Activated CD4-positive, alpha-beta T cell treated with anti-CD3 and anti-CD28 coated beads, Interleukin-2, amount 50 U/mL, for 48 hours (primary cell): ENCODE measurements around the gene VDAC1.
"Not testable (repeated sequence)": the region's sequence is repeated elsewhere in the genome, so short reads cannot be mapped to it uniquely, and the experiment has no call there.

Experiments used
- DNase-seq, 2 experiments: peaks; one replicate each; pipeline ENCODE4 v3.0.0-alpha.2; 2020

VDAC1 gene

GRCh38 chr5:134004626-134005416 lies at the start of gene VDAC1:
VDAC1 (minus strand) TSS chr5:134004975; CDS start chr5:133993012, 11,963 bp downstream.
- peak; percentile 83 to 85 for DNase-seq

- DNase-seq, result no peak
Observed at GRCh38 chr5:134053840-134054338, 49.1 kb upstream of the VDAC1 start.

GRCh38 chr5:134053314-134053839 lies 48.6 kb upstream of the VDAC1 start:
- no peak for DNase-seq

GRCh38 chr5:134051305-134051704 lies 46.5 kb upstream of the VDAC1 start:
- DNase-seq, result no peak

GRCh38 chr5:134048864-134049263 lies 44.1 kb upstream of the VDAC1 start:
- DNase-seq, result no peak

- DNase-seq, result no peak
Observed at GRCh38 chr5:134047687-134048056, 42.9 kb upstream of the VDAC1 start.

GRCh38 chr5:134046801-134047686 lies 42.3 kb upstream of the VDAC1 start:
- no peak for DNase-seq

- no peak for DNase-seq
Observed at GRCh38 chr5:134046330-134046729, 41.6 kb upstream of the VDAC1 start.

GRCh38 chr5:134043793-134044792 lies 39.3 kb upstream of the VDAC1 start:
- DNase-seq, result no peak

- no peak for DNase-seq
Observed at GRCh38 chr5:134041570-134042411, 37.0 kb upstream of the VDAC1 start.

GRCh38 chr5:134038138-134038537 lies 33.4 kb upstream of the VDAC1 start:
- no peak for DNase-seq

GRCh38 chr5:134037160-134037559 lies 32.4 kb upstream of the VDAC1 start:
- no peak for DNase-seq

GRCh38 chr5:134034326-134034725 lies 29.6 kb upstream of the VDAC1 start:
- DNase-seq, result no peak

GRCh38 chr5:134030303-134030964 lies 25.7 kb upstream of the VDAC1 start:
- DNase-seq, result not testable (repeated sequence)

GRCh38 chr5:134029156-134029555 lies 24.4 kb upstream of the VDAC1 start:
- DNase-seq, result no peak

- no peak for DNase-seq
Observed at GRCh38 chr5:134028496-134028895, 23.7 kb upstream of the VDAC1 start.

GRCh38 chr5:134027288-134027615 lies 22.5 kb upstream of the VDAC1 start:
- DNase-seq, result no peak

GRCh38 chr5:134026521-134027287 lies 21.9 kb upstream of the VDAC1 start:
- DNase-seq, result peak; percentile 42 to 63

GRCh38 chr5:134025786-134026185 lies 21.0 kb upstream of the VDAC1 start:
- no peak for DNase-seq

GRCh38 chr5:134024811-134025210 lies 20.0 kb upstream of the VDAC1 start:
- no peak for DNase-seq
